HCT116 (cell line): Measurements from ENCODE around the gene PLPPR3. TPM values are rescaled to one million over a fixed set of nuclear protein-coding genes. Genes with fewer than 3 reads are reported as not detected.

Experiments used
- ATAC-seq: fragments of 200-7000 bp; cut with Tn5 transposase; 2 replicates; pipeline ENCODE4 v1.9.1; 2020; ENCODE audit warnings: mild to moderate bottlenecking, moderate library complexity
- BruUV-seq: library from RNA; stranded (reverse); fragments of 400-500 nt; replicated peaks from 2 replicates; lab custom pipeline; 2021; lab: Mats Ljungman, UMichigan
- CTCF ChIA-PET: fragments of 300-600 bp; sonication (Branson Sonifier 250); formaldehyde crosslinking; loops from one replicate; lab custom pipeline; 2021; ENCODE audit warnings: antibody characterized with exemption; lab: Charles Lee
- POLR2A ChIA-PET: fragments of 300-600, 350-600 bp; sonication (Branson Sonifier 250); formaldehyde crosslinking; loops from one replicate; lab custom pipeline; 2021; ENCODE audit warnings: antibody characterized with exemption; lab: Charles Lee
- RAD21 ChIA-PET, 2 experiments: fragments of 300-600 bp; sonication (Branson Sonifier 250); formaldehyde crosslinking; loops; one replicate each; lab custom pipeline; 2023; ENCODE audit warnings: low total read pairs in 2 of 2; ENCODE audit not compliant: uncharacterized antibody in 2 of 2, unreplicated experiment in 2 of 2, low non-redundant PET in 1 of 2; lab: Charles Lee
- DNase-seq: peaks from one replicate; pipeline ENCODE4 v3.0.0-alpha.2; 2010; ENCODE audit warnings: low read depth, low spot score
- H2AFZ ChIP-seq: fragments of 200-600 bp; shearing (Covaris generic), sonication (generic); 2 replicates; pipeline ENCODE4 v1.6.1; 2017; ENCODE audit warnings: low read depth, mixed run types, mixed read lengths, antibody characterized with exemption, low read length; ENCODE audit not compliant: poor library complexity, severe bottlenecking
- H3K27ac ChIP-seq: 2 replicates; pipeline ENCODE4 v1.5.1; 2012; ENCODE audit warnings: low read depth, low read length
- H3K27me3 ChIP-seq: fragments of 200-600 bp; sonication (generic); 2 replicates; pipeline ENCODE4 v1.6.1; 2016; ENCODE audit warnings: mixed run types, low read length, mixed read lengths; ENCODE audit not compliant: insufficient read depth
- H3K36me3 ChIP-seq, 2 experiments: fragments of 200-500 bp in 1 of 2; fragments of 200-600 bp in 1 of 2; sonication (Bioruptor generic) in 1 of 2; sonication (generic) in 1 of 2; 2 replicates each; pipeline versions ENCODE4 v1.5.1 to v1.6.1; 2014 to 2016; ENCODE audit warnings: low read length in 2 of 2, inconsistent platforms in 1 of 2, mixed read lengths in 1 of 2, mixed run types in 1 of 2; ENCODE audit not compliant: insufficient read depth in 2 of 2, control insufficient read depth in 1 of 2
- H3K4me1 ChIP-seq, 2 experiments: fragments of 200-600 bp in 1 of 2; sonication (generic) in 1 of 2; 2 replicates each; pipeline versions ENCODE4 v1.5.1 to v1.6.1; 2012 to 2017; ENCODE audit warnings: low read length in 2 of 2, inconsistent platforms in 1 of 2, mild to moderate bottlenecking in 1 of 2, mixed read lengths in 1 of 2, mixed run types in 1 of 2, moderate library complexity in 1 of 2; ENCODE audit not compliant: insufficient read depth in 2 of 2, control insufficient read depth in 1 of 2
- H3K4me2 ChIP-seq: fragments of 200-600 bp; sonication (generic); 2 replicates; pipeline ENCODE4 v1.6.1; 2017; ENCODE audit warnings: mixed run types, low read length, mixed read lengths
- H3K4me3 ChIP-seq, 2 experiments: fragments of 200-600 bp in 1 of 2; sonication (generic) in 1 of 2; replicated peaks in 1 of 2; 2 replicates each; pipeline ENCODE4 v1.5.1; 2011 to 2016; ENCODE audit warnings: low read length in 2 of 2, control low read depth in 1 of 2, low read depth in 1 of 2, mild to moderate bottlenecking in 1 of 2, mixed read lengths in 1 of 2, mixed run types in 1 of 2
- H3K79me2 ChIP-seq: fragments of 200-600 bp; sonication (generic); 2 replicates; pipeline ENCODE4 v1.6.1; 2017; ENCODE audit warnings: mild to moderate bottlenecking, mixed run types, low read length, moderate library complexity, mixed read lengths; ENCODE audit not compliant: insufficient read depth
- H3K9ac ChIP-seq: fragments of 200-600 bp; sonication (generic); 2 replicates; pipeline ENCODE4 v1.6.1; 2016; ENCODE audit warnings: low read length, mixed read lengths
- H3K9me2 ChIP-seq: fragments of 200-600 bp; sonication (generic), shearing (Covaris generic); 2 replicates; pipeline ENCODE4 v1.6.1; 2017; ENCODE audit warnings: mixed run types, mild to moderate bottlenecking, moderate library complexity; ENCODE audit not compliant: insufficient read depth
- H3K9me3 ChIP-seq, 2 experiments: fragments of 200-500 bp in 1 of 2; fragments of 200-600 bp in 1 of 2; sonication (Bioruptor generic) in 1 of 2; sonication (generic) in 1 of 2; 2 replicates each; pipeline ENCODE4 v1.6.1; 2014 to 2017; ENCODE audit warnings: low read length in 2 of 2, mixed read lengths in 2 of 2, inconsistent platforms in 1 of 2, low read depth in 1 of 2, mild to moderate bottlenecking in 1 of 2, mixed run types in 1 of 2, moderate library complexity in 1 of 2; ENCODE audit not compliant: control insufficient read depth in 1 of 2, insufficient read depth in 1 of 2
- H4K20me1 ChIP-seq: fragments of 200-600 bp; sonication (generic), shearing (Covaris generic); 2 replicates; pipeline ENCODE4 v1.6.1; 2017; ENCODE audit warnings: mixed run types, mild to moderate bottlenecking, moderate library complexity; ENCODE audit not compliant: insufficient read depth
- ATF3 ChIP-seq: IDR thresholded peaks from 2 replicates; pipeline ENCODE4 v1.6.1; 2012
- CEBPB ChIP-seq: IDR thresholded peaks from 2 replicates; pipeline ENCODE4 v1.6.1; 2012; ENCODE audit warnings: low read depth
- CTCF ChIP-seq, 3 experiments: fragments of 200-600 bp in 1 of 3; sonication (generic) in 1 of 3; IDR thresholded peaks in 2 of 3; conservative IDR thresholded peaks in 1 of 3; 2 replicates each; pipeline ENCODE4 v1.5.1; 2012 to 2017; ENCODE audit warnings: low read depth in 2 of 3, low read length in 2 of 3, antibody characterized with exemption in 1 of 3, borderline replicate concordance in 1 of 3, control low read depth in 1 of 3, mild to moderate bottlenecking in 1 of 3, mixed read lengths in 1 of 3, mixed run types in 1 of 3, moderate library complexity in 1 of 3; ENCODE audit not compliant: insufficient read depth in 1 of 3
- EGR1 ChIP-seq: IDR thresholded peaks from 2 replicates; pipeline ENCODE4 v1.6.1; 2012; ENCODE audit warnings: low read depth
- EZH2 ChIP-seq: fragments of 200-600 bp; sonication (generic); IDR thresholded peaks from 2 replicates; pipeline ENCODE4 v1.6.1; 2017; ENCODE audit warnings: antibody characterized with exemption, mixed run types
- FOSL1 ChIP-seq: IDR thresholded peaks from 2 replicates; pipeline ENCODE4 v1.6.1; 2012; ENCODE audit warnings: low read depth
- JUND ChIP-seq: IDR thresholded peaks from 2 replicates; pipeline ENCODE4 v1.6.1; 2012
- RAD21 ChIP-seq: IDR thresholded peaks from 2 replicates; pipeline ENCODE4 v1.6.1; 2012; ENCODE audit warnings: low read depth, mild to moderate bottlenecking
- SP1 ChIP-seq: IDR thresholded peaks from 2 replicates; pipeline ENCODE4 v1.6.1; 2012; ENCODE audit warnings: low read depth
- SRF ChIP-seq: IDR thresholded peaks from 2 replicates; pipeline ENCODE4 v1.6.1; 2012; ENCODE audit warnings: low read depth
- TCF7L2 ChIP-seq: IDR thresholded peaks from 2 replicates; pipeline ENCODE4 v1.7.0; 2011; ENCODE audit warnings: borderline replicate concordance, inconsistent platforms; ENCODE audit not compliant: insufficient read depth, insufficient read length; ENCODE audit errors: extremely low read depth
- YY1 ChIP-seq: IDR thresholded peaks from 2 replicates; pipeline ENCODE4 v1.6.1; 2011; ENCODE audit warnings: low read length, low read depth, moderate library complexity, mild to moderate bottlenecking; ENCODE audit not compliant: insufficient replicate concordance; ENCODE audit errors: extremely low read depth
- ZFX ChIP-seq: fragments of 450-650 bp; IDR thresholded peaks from 2 replicates; pipeline ENCODE4 v1.6.1; 2017
- ZNF274 ChIP-seq: fragments of 200-500 bp; sonication (Bioruptor generic); IDR thresholded peaks from 2 replicates; pipeline ENCODE4 v1.6.1; 2014; ENCODE audit warnings: mild to moderate bottlenecking, low read depth, low read length, inconsistent platforms
- intact Hi-C: fragments of 100-400 bp; cut with micrococcal nuclease; formaldehyde crosslinking; loops from 2 replicates; pipeline ENCODE4 v1.10.0; 2022
- total RNA-seq: library from RNA; stranded (reverse); gene quantifications from one replicate; pipeline ENCODE4 v1.2.1, GENCODE V29; 2021; ENCODE audit not compliant: unreplicated experiment
- TF ChIP-seq, protein P1 (sequence below): IDR thresholded peaks from 2 replicates; pipeline ENCODE4 v1.6.1; 2012; ENCODE audit warnings: low read depth
- TF ChIP-seq, protein P2 (sequence below): IDR thresholded peaks from 2 replicates; pipeline ENCODE4 v1.6.1; 2012
- TF ChIP-seq, protein P3 (sequence below): IDR thresholded peaks from 2 replicates; pipeline ENCODE4 v1.6.1; 2011; ENCODE audit warnings: mild to moderate bottlenecking, low read length, moderate library complexity; ENCODE audit not compliant: insufficient replicate concordance; ENCODE audit errors: extremely low read depth

Gene PLPPR3
- total RNA-seq, 1 experiment from 2014 or later = 0.27 TPM

DNA sequence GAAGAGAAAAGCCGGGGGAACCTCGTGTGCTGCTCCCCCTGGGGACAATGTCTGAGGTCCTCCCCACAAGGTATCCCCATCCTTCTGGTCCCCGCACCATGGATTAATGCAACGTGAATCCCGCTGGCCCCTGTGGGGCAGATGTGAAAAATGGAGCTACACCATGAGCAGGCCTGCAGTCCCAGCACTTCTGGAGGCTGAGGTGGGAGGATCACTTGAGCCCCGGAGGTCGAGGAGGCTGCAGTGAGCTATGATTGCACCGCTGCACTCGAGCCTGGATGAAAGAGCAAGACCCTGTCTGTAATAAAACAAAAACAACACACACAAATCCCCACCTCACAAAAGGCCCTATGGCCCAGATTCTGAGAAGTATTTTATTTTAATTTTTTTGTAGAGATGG, 36.5 kb upstream of the PLPPR3 start:
- Histone ChIP-seq H3K36me3 (no peaks in the 10 kb centered on the region; a peak in 1 of 4 replicates), H3K27me3 (no peaks in the 10 kb centered on the region), H4K20me1 (no peaks in the 10 kb centered on the region), H3K9me3 (no peaks in the 10 kb centered on the region), H3K27ac (no peak overlapping the region), H3K4me3 (no peak overlapping the region), H3K9me2 (no peaks in the 10 kb centered on the region), H3K79me2 (no peaks in the 10 kb centered on the region), H3K4me1 (peaks cover 14 to 32% of the 10 kb centered on the region in 2 experiments), H3K4me2 (no peak overlapping the region), H2AFZ (no peak overlapping the region), H3K9ac (no peak overlapping the region)
- intact Hi-C loops = no loop called here
- ATAC-seq = no peak
- ChIA-PET RAD21 (no interaction called here), POLR2A (no interaction called here), CTCF (no interaction called here)
- BruUV-seq = no TSS peak
- DNase-seq = no peak
- TF ChIP-seq TCF7L2 (no peak), JUND (no peak), EGR1 (no peak), SRF (no peak), ZFX (no peak), CEBPB (no peak), ATF3 (no peak), YY1 (no peak), SP1 (no peak), CTCF (IDR thresholded peaks at IDR 0.05 in 2 of 3, conservative IDR thresholded peaks at IDR 0.05 in 1 of 3; ENCODE audit: borderline replicate concordance in 1 of 3, insufficient read depth in 1 of 3, low read depth in 2 of 3, low read length in 2 of 3) (no peak), ZNF274 (no peak), EZH2 (no peak), FOSL1 (no peak), RAD21 (no peak)
- TF ChIP-seq, protein P1, sequence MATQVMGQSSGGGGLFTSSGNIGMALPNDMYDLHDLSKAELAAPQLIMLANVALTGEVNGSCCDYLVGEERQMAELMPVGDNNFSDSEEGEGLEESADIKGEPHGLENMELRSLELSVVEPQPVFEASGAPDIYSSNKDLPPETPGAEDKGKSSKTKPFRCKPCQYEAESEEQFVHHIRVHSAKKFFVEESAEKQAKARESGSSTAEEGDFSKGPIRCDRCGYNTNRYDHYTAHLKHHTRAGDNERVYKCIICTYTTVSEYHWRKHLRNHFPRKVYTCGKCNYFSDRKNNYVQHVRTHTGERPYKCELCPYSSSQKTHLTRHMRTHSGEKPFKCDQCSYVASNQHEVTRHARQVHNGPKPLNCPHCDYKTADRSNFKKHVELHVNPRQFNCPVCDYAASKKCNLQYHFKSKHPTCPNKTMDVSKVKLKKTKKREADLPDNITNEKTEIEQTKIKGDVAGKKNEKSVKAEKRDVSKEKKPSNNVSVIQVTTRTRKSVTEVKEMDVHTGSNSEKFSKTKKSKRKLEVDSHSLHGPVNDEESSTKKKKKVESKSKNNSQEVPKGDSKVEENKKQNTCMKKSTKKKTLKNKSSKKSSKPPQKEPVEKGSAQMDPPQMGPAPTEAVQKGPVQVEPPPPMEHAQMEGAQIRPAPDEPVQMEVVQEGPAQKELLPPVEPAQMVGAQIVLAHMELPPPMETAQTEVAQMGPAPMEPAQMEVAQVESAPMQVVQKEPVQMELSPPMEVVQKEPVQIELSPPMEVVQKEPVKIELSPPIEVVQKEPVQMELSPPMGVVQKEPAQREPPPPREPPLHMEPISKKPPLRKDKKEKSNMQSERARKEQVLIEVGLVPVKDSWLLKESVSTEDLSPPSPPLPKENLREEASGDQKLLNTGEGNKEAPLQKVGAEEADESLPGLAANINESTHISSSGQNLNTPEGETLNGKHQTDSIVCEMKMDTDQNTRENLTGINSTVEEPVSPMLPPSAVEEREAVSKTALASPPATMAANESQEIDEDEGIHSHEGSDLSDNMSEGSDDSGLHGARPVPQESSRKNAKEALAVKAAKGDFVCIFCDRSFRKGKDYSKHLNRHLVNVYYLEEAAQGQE = no peak
- TF ChIP-seq, protein P2, sequence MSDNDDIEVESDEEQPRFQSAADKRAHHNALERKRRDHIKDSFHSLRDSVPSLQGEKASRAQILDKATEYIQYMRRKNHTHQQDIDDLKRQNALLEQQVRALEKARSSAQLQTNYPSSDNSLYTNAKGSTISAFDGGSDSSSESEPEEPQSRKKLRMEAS = no peak
- TF ChIP-seq, protein P3, sequence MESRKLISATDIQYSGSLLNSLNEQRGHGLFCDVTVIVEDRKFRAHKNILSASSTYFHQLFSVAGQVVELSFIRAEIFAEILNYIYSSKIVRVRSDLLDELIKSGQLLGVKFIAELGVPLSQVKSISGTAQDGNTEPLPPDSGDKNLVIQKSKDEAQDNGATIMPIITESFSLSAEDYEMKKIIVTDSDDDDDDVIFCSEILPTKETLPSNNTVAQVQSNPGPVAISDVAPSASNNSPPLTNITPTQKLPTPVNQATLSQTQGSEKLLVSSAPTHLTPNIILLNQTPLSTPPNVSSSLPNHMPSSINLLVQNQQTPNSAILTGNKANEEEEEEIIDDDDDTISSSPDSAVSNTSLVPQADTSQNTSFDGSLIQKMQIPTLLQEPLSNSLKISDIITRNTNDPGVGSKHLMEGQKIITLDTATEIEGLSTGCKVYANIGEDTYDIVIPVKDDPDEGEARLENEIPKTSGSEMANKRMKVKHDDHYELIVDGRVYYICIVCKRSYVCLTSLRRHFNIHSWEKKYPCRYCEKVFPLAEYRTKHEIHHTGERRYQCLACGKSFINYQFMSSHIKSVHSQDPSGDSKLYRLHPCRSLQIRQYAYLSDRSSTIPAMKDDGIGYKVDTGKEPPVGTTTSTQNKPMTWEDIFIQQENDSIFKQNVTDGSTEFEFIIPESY = no peak
